HG02970 (cell line): ENCODE measurements around the gene DPEP2.

Source experiments
- ATAC-seq: cut with Tn5 transposase; IDR thresholded peaks from one replicate; pipeline ENCODE4 v1.9.1; 2021; ENCODE audit warnings: mild to moderate bottlenecking, moderate library complexity, moderate number of reproducible peaks; ENCODE audit not compliant: unreplicated experiment, low FRiP score

Gene DPEP2

GRCh38 chr16:67959536-67960329, 39.6 kb downstream of the DPEP2 start:
- no peak for ATAC-seq

- ATAC-seq: no peak
Observed at GRCh38 chr16:67957622-67958021, 41.7 kb downstream of the DPEP2 start.

GRCh38 chr16:67954421-67955196, 44.7 kb downstream of the DPEP2 start:
- ATAC-seq: no peak

GRCh38 chr16:67953641-67954375, 45.5 kb downstream of the DPEP2 start:
- no peak for ATAC-seq

- no peak for ATAC-seq
Observed at GRCh38 chr16:67951485-67951884, 47.8 kb downstream of the DPEP2 start.

- ATAC-seq: no peak
Observed at GRCh38 chr16:67950335-67950843, 48.9 kb downstream of the DPEP2 start.

GRCh38 chr16:67949645-67950044, 49.6 kb downstream of the DPEP2 start:
- no peak for ATAC-seq

GRCh38 chr16:67948015-67948414, 51.3 kb downstream of the DPEP2 start:
- ATAC-seq: no peak

GRCh38 chr16:67946966-67947558, 52.2 kb downstream of the DPEP2 start:
- ATAC-seq: no peak

GRCh38 chr16:67946128-67946569, 53.1 kb downstream of the DPEP2 start:
- ATAC-seq: no peak

- ATAC-seq: no peak
Observed at GRCh38 chr16:67945392-67945933, 53.8 kb downstream of the DPEP2 start.

GRCh38 chr16:67944690-67945391, 54.4 kb downstream of the DPEP2 start:
- ATAC-seq: no peak

GRCh38 chr16:67943619-67944504, 55.4 kb downstream of the DPEP2 start, which contains the start of gene LCAT:
LCAT (minus strand) TSS chr16:67944120; CDS start chr16:67944101, 19 bp downstream.
- ATAC-seq: no peak

GRCh38 chr16:67943256-67943618, 56.0 kb downstream of the DPEP2 start:
- ATAC-seq: no peak

GRCh38 chr16:67942510-67943255, 56.6 kb downstream of the DPEP2 start:
- no peak for ATAC-seq

- no peak for ATAC-seq
Observed at GRCh38 chr16:67942200-67942509, 57.1 kb downstream of the DPEP2 start.

- no peak for ATAC-seq
Observed at GRCh38 chr16:67941469-67942199, 57.6 kb downstream of the DPEP2 start.
